NCI-H510A (cell line): ENCODE results near the gene TROAP.
"Not testable (repeated sequence)": the region's sequence is repeated elsewhere in the genome, so short reads cannot be mapped to it uniquely, and the experiment has no call there.

Experiments
- DNase-seq: peaks from one replicate; lab custom pipeline; 2025; lab: John Stamatoyannopoulos, UW

The TROAP gene

DNA sequence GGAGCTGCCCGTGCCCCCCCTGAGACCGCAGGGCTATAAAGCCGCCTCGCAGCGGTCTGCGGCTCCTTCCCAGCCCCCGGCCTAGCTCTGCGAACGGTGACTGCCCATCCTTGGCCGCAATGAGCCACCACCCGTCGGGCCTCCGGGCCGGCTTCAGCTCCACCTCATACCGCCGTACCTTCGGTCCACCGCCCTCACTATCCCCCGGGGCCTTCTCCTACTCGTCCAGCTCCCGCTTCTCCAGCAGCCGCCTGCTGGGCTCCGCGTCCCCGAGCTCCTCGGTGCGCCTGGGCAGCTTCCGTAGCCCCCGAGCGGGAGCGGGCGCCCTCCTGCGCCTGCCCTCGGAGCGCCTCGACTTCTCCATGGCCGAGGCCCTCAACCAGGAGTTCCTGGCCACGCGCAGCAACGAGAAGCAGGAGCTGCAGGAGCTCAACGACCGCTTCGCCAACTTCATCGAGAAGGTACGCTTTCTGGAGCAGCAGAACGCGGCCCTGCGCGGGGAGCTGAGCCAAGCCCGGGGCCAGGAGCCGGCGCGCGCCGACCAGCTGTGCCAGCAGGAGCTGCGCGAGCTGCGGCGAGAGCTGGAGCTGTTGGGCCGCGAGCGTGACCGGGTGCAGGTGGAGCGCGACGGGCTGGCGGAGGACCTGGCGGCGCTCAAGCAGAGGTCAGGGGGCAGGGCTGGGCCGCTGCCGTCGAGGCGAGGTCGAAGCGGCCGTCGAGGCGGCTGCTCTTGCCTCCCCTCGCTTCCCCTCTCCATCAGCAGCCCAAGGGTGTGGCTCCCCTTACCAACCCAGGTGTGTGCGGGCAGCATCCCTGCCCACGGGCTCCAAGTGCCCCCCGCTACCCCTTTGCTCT, 27.7 kb upstream of the TROAP start, which contains the start of gene PRPH:
Gene PRPH, plus strand, starts transcription at position 66 of the 855 bp plus-strand sequence. Its CDS starts 54 bp downstream, at position 120.
- no peak for DNase-seq

DNA sequence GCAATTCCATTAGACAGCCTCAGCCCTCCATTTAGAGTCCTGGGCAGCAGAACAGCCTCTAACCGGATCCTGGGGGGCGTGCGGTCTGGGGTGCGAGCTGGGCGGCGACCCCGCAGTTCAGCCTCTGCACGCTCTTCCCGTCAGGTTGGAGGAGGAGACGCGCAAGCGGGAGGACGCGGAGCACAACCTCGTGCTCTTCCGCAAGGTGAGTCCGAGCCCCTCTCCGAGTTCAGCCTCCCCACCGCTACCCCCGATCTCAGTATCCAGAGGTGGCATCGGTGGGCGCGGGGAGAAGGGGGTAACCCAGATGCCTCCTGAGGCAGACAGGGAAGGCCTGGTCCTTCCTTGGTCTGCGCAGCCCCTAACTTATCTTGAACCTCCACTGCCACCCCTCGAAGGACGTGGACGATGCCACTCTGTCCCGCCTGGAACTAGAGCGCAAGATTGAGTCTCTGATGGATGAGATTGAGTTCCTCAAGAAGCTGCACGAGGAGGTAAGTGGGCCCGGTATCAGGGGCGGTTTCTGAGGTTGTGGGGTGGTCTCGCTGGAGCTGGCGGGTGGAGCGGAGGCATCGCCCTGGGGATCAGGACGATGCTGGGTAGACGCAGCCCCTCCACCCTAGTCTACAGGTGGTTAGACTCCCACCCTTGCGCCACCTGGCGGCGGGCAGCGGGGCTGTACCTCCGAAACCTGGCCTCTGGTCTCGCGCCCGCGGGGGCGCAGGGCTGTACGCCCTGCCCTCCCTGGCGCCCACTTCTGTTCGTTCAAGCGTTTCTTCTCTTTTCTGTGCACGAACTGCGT, 26.8 kb upstream of the TROAP start:
- DNase-seq: peak; percentile 64

DNA sequence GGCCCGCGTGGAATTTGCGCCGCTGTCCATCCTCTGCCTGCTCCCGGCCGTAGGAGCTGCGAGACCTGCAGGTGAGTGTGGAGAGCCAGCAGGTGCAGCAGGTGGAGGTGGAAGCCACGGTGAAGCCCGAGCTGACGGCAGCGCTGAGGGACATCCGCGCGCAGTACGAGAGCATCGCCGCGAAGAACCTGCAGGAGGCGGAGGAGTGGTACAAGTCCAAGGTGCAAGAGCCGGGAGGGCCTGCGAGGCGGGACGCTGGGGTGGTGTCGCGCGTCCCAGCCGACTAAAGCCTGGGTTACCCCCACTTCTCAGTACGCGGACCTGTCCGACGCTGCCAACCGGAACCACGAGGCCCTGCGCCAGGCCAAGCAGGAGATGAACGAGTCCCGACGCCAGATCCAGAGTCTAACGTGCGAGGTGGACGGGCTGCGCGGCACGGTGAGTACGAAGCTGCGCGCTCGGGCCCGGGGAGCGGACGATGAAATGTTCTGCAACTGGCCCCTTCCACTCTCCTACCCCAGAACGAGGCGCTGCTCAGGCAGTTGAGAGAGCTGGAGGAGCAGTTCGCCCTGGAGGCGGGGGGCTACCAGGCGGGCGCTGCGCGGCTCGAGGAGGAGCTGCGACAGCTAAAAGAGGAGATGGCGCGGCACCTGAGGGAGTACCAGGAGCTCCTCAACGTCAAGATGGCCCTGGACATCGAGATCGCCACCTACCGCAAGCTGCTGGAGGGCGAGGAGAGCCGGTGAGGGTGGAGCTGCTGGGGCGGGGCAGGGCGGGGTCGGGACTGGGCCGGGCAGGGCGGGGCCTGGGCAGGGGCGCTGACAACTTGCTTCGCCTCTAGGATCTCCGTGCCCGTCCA, 26.0 kb upstream of the TROAP start:
- peak; percentile 64 for DNase-seq

DNA sequence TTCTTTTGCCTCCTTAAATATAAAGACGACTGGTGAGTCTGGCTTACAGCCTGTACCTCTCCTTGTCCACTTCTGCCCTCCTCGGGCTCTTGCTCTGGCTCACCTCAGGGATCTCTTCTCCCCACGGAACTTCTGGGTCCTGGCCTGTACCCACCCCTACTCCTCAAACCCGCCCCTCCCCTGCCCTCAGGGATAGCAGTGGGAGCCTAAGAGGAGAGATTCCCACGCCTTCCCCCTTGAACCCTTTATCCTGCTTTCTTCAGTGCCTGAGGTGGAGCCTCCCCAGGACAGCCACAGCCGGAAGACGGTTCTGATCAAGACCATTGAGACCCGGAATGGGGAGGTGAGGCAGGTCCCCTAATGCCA, 25.4 kb upstream of the TROAP start:
- DNase-seq: no peak

DNA sequence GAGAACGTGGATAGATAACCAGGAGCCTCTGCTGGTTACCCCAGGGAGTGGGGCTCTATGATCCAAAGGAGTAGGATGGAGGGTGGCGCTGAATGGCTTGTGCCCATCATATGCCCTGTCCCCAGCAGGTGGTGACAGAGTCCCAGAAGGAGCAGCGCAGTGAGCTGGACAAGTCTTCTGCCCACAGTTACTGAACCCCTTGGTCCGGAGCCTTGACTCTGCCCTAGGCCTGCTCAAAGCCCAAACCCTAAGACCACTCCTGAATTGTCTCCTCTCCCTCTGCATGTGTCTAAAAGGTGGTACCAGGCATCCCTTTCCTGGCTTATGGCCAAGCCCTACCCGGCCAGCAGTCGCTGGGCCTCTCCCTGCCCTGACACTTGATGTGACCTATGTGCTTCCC, 24.9 kb upstream of the TROAP start:
- DNase-seq: no peak

DNA sequence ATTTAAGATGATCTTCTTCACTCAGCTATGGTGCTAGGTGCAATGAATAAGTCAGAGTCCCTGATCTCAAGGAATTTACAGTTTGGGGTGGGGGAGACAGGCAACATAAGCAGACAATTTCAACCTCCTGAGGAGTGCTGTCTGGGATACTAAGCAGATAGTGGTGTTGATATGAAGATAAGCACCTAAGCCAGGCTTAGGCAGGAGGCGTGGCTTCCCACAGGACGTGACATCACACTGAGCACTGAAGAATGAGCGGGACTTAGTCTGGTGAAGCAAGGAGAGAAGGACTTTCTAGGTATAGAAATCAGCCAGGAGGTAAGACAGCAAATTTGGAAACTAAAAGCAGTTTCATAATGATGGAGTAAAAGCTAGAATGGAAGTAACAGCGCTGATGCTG, 21.3 kb upstream of the TROAP start:
- no peak for DNase-seq

DNA sequence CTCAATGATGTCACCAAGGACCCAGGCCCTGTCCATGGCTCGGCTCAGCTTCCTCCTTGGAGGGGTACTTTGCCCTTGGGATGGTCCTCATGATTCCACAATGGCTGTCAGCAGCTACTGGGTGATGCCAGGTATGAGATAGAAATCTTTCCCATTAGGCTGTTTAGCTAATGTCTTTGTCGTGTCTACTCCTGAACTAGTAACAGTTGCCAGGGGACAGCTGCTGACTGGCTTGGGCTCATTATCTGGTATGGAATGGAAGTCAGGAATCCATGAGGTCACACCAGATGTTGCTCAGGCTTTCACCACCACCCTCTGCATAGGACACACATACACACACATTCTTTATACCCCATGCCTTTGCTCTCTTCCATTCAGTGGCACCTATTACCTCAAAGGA, 18.9 kb upstream of the TROAP start:
- DNase-seq: no peak

DNA sequence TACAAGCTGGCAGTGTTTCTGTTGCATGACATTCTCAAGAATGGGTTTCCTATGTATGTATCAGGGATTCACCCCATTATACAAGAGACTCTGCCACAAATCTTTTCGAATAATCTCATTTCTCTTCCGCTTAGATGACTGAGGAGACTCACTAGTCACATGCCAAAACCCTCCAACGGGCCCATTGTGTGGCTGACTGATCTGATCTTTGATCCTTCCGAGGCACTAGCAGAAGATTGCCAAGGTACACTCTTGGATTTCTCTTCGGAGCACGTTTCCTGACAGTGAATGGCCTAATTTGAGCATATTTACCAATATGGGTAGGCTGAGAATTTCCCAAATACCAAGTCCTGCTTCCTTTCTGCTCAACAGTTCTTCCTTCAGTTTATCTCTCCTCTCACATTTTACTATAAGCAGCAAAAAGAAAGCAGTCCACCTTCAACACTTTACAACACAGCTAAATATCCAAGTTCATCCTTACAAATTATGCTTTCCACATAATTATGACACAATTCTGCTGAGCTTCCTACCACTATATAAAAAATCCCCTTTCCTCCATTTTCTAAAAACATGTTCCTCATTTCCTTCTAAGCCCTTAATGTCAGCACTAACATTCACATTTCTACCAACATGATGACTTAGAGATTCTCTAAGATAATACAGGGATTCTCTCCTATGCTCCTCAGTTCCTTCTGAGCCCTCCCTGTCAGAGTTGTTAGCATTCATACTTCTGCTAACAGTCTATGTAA, 17.1 kb upstream of the TROAP start:
- no peak for DNase-seq

DNA sequence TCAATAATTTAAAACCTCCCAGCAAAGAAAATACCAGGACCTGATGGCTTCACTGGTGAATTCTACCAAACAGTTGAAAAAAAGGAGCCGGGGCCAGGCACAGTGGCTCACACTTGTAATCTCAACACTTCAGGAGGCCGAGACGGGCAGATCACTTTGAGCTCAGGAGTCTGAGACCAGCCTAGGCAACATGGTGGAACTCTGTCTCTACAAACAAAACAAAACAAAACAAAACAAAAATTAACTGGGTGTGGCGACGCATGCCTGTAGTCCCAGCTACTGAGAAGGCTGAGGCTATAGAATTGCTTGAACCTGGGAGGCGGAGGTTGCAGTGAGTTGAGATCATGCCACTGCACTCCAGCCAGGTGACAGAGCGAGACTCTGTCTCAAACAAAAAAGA, 13.7 kb upstream of the TROAP start:
- no peak for DNase-seq

DNA sequence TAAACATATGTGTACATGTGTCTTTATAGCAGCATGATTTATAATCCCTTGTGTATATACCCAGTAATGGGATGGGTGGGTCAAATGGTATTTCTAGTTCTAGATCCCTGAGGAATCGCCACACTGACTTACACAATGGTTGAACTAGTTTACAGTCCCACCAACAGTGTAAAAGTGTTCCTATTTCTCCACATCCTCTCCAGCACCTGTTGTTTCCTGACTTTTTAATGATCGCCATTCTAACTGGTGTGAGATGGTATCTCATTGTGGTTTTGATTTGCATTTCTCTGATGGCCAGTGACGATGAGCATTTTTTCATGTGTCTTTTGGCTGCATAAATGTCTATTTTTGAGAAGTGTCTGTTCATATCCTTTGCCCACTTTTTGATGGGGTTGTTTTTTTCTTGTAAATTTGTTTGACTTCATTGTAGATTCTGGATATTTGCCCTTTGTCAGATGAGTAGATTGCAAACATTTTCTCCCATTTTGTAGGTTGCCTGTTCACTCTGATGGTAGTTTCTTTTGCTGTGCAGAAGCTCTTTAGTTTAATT, 12.5 kb upstream of the TROAP start:
- not testable (repeated sequence) for DNase-seq

DNA sequence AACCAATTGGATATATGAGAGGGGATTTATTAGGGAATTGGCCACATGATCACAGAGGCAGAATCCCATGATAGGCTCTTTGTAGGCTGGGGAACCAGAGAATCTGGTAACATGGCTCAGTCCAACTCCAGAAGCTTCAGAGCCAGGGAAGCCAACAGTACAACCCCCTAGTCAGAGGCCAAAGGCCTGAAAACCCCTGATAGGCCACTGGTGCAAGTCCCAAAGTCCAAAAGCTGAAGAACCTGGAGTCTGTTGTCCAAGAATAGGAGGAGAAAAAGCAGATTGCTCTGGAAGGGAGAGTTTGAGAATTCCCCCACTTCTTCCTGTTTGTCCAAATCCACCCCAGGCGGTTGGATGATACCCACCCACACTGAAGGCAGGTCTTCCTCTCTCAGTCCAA, 8.2 kb upstream of the TROAP start:
- no peak for DNase-seq

DNA sequence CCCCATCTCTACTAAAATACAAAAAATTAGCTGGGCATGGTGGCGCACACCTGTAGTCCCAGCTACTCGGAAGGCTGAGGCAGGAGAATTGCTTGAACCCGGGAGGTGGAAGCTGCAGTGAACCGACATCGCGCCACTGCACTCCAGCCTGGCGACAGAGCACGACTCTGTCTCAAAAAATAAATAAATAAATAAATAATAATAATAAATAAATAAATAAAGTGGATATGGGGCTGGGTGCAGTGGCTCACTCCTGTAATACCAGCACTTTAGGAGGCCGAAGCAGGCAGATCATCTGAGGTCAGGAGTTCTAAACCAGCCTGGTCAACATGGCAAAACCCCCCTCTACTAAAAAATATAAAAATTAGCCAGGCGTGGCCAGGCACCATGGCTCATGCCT, 5.9 kb upstream of the TROAP start:
- not testable (repeated sequence) for DNase-seq

DNA sequence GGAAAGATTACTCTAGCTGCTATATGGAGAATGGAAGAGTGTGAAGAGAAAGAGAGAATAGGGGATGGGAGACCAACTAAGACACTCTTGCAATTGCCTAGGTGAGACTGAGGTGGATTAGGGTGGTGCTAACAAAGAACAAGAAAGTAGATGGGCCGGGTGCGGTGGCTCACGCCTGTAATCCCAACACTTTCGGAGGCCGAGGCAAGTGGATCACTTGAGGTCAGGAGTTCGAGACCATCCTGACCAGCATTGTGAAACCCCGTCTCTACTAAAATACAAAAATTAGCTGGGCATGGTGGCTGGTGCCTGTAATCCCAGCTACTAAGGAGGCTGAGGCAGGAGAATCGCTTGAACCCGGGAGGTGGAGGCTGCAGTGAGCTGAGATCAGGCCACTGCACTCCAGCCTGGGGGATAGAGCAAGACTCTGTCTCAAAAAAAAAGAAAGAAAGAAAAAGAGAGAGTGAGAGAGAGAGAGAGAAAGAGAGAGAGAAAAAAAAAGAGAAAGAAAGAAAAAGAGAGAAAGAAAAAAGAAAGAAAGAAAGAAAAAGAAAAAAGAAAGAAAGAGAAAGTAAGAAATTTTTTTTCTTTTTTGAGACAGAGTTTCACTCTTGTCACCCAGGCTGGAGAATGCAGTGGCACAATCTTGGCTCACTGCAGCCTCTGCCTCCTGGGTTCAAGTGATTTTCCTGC, 2.5 kb upstream of the TROAP start:
- DNase-seq: not testable (repeated sequence)

DNA sequence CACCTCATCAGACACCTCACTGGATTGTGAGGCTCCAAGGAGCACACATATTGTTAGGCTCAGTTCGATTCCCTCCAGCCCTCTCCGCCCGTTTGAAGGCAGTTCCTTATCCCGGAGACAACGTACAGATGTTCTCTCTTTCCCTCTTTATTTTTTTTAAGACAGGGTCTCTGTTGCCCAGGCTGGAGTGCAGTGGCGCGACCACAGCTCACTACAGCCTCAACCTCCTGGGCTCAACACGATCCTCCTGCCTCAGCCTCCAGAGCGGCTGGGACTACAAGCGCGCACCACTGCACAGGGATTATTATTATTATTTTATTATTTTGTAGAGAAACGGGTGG, 718 bp upstream of the TROAP start:
- no peak for DNase-seq

DNA sequence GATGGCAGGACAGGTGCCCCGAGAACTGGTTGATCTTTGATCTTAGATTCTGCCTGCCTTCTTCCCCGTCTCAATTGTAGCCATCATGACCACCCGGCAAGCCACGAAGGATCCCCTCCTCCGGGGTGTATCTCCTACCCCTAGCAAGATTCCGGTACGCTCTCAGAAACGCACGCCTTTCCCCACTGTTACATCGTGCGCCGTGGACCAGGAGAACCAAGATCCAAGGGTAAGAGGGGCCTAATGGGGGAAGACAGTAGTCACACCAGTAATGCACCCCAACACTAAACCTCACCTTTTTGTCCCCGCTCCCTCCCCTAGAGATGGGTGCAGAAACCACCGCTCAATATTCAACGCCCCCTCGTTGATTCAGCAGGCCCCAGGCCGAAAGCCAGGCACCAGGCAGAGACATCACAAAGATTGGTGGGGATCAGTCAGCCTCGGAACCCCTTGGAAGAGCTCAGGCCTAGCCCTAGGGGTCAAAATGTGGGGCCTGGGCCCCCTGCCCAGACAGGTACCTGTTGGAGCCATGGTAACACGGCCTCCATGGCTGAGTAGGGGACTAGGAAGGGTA, 556 bp downstream of the TROAP start:
- DNase-seq: no peak

DNA sequence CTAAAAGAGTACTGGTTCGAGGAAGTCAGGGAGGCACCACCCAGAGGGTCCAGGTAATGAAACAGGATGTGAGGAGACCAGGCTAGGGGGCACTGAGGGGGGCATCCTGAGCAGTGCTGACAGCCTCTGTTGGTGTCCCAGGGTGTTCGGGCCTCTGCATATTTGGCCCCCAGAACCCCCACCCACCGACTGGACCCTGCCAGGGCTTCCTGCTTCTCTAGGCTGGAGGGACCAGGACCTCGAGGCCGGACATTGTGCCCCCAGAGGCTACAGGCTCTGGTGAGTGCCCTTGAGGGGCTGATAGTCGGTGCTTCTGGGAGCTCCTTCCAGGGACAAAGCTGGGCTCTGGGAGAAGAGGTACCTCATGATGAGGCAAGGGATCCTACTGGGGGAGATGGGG, 2.6 kb downstream of the TROAP start:
- no peak for DNase-seq

DNA sequence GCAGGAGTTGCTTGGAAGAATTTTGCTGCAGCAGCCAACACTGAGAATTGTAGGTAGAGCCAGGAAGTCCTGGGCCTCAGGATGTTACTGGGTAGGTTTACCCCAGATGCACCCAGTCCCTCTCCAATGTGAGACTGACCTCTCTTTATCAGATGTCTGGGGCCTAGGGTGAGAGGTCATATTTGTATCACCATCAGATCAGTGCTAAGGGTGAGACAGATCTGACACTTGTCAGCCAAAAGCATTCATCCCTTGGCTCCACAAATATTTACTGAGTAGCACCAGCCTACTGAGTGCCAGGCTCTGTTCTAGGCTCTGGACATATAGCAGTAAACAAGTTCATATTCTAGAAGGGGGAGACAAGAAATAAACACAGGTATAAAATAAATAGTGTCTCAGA, 4.3 kb downstream of the TROAP start:
- no peak for DNase-seq

DNA sequence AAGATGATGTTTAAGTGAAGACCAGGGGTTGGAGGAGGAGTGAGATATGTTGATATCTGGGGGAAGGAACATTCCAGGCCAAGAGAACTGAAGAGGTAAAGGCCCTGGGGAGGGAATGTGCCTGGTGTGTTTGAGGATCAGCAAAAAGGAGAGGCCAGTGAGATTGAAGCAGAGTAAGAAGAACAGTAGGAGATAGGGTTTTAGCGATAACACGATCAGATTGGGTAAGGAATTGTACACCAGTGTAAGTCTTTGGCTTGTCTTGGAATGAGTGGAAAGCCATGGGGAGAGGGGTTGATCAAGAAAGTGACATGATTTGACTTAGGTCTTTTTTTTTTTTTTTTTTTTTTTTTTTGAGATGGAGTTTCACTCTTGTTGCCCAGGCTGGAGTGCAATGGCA, 4.8 kb downstream of the TROAP start:
- no peak for DNase-seq

DNA sequence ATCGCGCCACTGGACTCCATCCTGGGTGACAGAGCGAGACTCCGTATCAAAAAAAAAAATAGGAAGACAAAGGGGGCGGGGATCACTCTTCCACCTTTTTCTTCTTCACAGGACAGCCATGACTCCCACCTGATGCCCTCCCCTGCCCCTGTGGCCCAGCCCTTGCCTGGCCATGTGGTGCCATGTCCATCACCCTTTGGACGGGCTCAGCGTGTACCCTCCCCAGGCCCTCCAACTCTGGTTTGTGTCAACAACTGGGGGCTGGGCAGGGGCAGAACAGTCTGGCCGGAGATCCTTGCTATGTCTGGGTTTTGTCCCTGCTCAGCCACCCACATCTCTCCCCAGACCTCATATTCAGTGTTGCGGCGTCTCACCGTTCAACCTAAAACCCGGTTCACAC, 5.8 kb downstream of the TROAP start:
- no peak for DNase-seq

DNA sequence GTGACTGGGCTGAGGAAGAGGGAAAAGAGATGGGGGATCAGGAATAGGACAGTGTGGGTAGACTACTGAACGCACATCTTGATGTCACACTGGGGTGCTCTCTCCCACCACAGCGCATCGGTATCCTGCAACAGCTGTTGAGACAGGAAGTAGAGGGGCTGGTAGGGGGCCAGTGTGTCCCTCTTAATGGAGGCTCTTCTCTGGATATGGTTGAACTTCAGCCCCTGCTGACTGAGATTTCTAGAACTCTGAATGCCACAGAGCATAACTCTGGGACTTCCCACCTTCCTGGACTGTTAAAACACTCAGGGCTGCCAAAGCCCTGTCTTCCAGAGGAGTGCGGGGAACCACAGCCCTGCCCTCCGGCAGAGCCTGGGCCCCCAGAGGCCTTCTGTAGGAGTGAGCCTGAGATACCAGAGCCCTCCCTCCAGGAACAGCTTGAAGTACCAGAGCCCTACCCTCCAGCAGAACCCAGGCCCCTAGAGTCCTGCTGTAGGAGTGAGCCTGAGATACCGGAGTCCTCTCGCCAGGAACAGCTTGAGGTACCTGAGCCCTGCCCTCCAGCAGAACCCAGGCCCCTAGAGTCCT, 7.1 kb downstream of the TROAP start:
- no peak for DNase-seq
